Hypothalamus (tissue), 51 donors: ENCODE data around the gene ATF4.

Experiments used
- DNase-seq, 51 donors: peaks; one replicate each; lab custom pipeline; 2025; lab: John Stamatoyannopoulos, UW

Gene ATF4

DNA sequence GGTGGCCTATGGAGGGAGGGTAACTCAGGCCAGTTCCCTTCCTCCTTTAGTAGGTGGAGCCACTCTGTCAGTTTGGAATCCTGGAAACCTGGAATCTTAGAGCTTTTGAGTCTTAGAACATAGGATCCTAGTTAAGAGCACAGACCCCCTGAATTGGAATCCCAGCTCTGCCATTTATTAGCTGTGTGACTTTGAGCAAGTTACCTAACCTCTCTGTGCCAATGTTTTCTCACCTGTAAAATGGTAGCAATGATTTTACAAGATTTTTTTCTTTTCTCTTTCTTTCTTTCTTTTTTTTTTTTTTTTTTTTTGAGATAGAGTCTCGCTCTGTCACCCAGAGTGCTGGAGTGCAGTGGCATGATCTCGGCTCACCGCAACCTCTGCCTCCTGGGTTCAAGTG lies 33.1 kb downstream of the ATF4 start:
- no peak for DNase-seq

DNA sequence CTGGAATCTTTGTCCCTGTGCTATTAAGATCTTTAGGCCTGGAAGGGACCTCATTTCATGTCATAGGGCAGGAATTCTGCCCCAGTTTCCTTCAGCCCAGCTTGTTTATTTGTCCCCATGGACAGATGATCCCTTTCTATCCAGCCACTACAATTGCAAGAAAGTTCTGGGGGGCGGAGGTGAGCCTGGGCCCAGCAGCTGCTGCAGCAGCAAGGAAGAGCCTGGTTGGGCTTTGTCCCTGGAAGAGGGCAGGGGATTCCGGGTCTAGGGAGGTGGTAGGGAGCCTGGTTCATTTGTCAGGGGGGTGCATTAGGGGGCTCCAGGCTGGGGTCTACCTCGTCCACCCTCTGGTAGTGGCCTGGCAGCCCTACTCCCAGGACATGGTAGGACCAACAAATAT lies 33.8 kb downstream of the ATF4 start:
- DNase-seq, result no peak

- DNase-seq, result peak in 21 of 51 donors; percentile 2 to 51 (median 21)
Measured at GRCh38 chr22:39556970-39557841, 36.8 kb downstream of the ATF4 start.

DNA sequence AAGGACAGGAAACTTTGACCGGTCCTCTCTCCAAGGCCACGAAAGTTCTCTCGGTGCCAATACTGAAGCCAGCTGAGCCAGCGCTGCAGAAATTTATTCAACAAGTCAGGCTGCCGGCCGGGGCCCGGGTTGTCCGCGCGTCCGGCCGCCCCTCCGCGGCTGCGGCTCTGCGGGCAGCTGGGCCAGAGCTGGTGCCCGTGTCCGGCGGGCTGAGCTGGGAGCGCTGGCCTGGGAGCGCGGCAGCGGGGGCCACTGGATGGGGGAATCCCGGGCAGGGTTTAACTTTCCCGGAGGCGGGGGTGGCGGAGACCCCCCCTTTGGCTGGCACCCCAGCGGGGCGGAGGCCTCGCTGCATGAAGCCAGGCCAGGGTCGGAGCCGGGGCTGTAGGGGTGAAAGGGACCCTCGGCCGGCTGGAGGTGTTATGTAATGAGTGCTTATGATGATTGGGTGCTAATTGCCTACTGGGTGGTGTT lies 37.9 kb downstream of the ATF4 start:
- DNase-seq, result peak in 1 of 51 donors; percentile 17

- DNase-seq, result no peak
Measured at GRCh38 chr22:39558950-39559349, 38.6 kb downstream of the ATF4 start.

GRCh38 chr22:39559456-39560105 lies 39.2 kb downstream of the ATF4 start:
- no peak for DNase-seq

GRCh38 chr22:39560127-39560526 lies 39.8 kb downstream of the ATF4 start:
- no peak for DNase-seq

DNA sequence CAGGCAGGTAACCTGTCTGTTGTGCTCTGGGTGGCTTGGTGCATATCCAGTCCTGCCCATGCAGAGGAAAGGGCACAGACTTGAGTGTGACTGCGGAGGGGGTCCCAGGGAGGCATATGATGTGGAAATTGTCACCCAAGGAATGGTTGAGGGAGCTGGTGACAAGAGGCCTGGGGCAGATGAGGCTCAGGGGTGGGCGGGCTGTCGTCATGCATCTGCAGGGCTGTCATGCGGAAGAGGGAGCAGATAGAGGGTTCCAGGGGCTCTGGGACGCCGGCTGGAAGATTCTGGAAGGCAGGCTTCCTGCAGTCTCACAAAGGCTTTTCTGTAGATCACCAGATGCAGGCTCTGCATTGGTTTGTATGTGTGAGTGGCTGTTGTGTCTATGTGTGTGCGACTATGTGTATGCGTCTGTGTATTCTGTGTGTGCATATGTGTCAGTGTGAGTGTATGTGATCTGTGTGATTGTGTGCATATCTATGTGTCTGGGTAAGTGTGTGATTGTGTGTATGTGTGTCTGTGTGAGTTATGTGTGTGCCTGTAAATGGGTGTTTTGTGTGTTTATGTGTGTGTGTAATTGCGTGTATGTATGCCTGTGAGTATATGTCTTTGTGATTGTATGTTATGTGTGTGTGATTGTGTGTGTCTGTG lies 42.6 kb downstream of the ATF4 start:
- DNase-seq, result no peak

- no peak for DNase-seq
Measured at GRCh38 chr22:39563571-39564428, 43.4 kb downstream of the ATF4 start.

- DNase-seq, result no peak
Measured at GRCh38 chr22:39565414-39565944, 45.1 kb downstream of the ATF4 start.

- no peak for DNase-seq
Measured at GRCh38 chr22:39567135-39567946, 47.0 kb downstream of the ATF4 start.

DNA sequence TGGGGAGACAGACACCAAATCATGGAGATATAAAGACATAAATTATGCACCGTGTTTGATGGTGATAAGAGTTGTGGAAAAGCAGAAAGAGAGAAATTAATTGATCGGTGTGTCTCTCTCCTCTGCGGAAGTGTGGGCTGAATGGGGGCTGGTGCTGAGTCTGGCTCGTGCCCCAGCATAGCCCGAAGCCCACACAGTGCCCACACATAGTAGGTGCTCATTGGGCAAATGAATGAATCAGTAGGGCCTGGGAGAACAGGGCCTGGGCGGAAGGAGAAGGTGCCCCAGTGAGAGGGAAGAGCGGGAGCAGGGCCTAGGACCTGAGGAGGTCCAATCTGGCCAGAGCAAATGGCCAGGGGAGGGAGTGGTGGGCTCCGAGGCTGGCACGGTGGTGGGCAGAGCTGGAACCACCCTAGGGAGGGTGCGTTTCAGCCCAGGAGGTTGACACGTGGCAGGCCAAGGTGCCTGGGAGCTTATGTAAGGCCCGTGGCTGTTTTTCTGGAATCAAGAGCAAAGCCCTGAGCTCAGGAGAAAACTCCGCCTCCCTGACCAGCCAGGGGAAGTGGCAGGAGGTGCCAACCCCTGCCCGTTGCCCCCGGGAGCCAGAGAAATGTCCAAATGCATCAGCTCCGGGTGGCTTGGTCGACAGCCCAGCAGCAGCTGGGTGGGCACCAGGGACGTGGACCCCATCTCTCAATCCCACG lies 48.1 kb downstream of the ATF4 start:
- no peak for DNase-seq

DNA sequence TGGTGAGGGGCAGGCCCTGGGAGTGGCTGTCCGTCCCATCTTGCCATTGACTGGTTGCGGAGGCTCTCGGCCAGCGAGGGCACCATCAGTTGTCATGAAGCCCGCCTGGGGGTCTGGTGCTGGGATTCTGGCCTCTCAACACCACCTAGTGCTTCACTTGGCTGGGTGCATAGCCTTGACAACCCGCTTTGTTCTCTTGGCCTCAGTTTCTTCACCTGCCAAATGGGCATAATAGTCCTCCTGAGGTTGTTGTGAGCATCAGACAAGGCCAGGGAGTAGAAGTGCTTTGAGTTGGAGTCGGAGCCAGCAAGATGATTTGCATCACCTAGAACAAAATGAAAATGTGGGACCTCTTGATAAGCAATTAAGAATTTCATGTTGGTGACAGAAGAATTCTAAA lies 48.7 kb downstream of the ATF4 start:
- no peak for DNase-seq

DNA sequence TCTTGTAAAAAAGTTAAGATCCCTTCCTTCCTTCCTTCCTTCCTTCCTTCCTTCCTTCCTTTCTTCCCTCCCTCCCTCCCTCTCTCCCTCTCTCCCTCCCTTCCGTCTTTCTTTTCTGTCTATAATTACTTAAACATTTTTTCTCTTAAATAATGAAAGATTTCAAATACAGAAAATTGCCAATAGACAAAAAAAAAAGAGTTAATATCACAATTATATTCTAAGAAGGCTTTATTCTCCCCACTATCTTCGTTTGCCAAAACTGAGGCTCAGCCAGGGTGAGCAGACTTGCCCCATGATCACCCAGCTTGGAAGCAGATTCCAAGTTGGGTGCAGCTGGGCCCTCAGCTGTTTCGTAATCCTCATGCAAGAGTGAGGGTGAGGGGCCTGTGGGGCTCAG lies 49.9 kb downstream of the ATF4 start:
- DNase-seq, result no peak

- DNase-seq, result no peak
Measured at GRCh38 chr22:39570665-39571064, 50.3 kb downstream of the ATF4 start, which contains the start of gene CACNA1I. Gene CACNA1I, plus strand, starts transcription at chr22:39570753. Its CDS starts 0 bp downstream, at chr22:39570753.

DNA sequence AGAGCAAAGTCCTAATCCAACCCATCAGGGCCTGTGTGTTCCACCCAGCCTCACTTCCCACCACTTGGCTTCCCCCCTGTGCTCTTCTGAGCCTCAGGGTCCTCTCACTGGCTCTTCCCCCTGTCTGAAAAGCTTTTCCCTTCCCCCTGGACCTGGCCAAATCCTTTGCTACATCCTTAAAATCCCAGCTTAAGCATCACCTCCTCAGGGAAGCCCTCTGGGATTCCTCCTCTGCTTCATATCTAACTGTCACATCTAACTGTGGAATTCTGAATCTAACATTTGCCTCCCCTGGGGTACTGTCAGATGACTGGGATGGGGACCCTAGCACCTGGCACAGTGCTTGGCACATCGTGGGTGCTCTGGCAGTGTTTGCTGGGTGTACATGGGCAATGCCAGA lies 51.2 kb downstream of the ATF4 start:
- DNase-seq, result no peak
